WTC11 (cell line): ENCODE results near the gene PTGIS. TPM values are rescaled to one million over a fixed set of nuclear protein-coding genes. Genes with fewer than 3 reads are reported as not detected.
"Not testable (repeated sequence)": the region's sequence is repeated elsewhere in the genome, so short reads cannot be mapped to it uniquely, and the experiment has no call there.

Experiments
- ATAC-seq: fragments of 200-7000 bp; cut with Tn5 transposase; 2 replicates; pipeline ENCODE4 v1.10.0; 2021; ENCODE audit warnings: mild to moderate bottlenecking, moderate library complexity
- Bru-seq: library from RNA; stranded (reverse); fragments of 400-500 nt; gene quantifications from one replicate; lab custom pipeline; 2021; lab: Mats Ljungman, UMichigan
- CTCF ChIA-PET: fragments of 300-600 bp; sonication (Branson Sonifier 250); formaldehyde crosslinking; loops from one replicate; lab custom pipeline; 2021; ENCODE audit warnings: antibody characterized with exemption; lab: Charles Lee
- POLR2A ChIA-PET: fragments of 350-600 bp; sonication (Branson Sonifier 250); formaldehyde crosslinking; loops from one replicate; lab custom pipeline; 2021; ENCODE audit warnings: antibody characterized with exemption; lab: Charles Lee
- DNase-seq: peaks from one replicate; pipeline ENCODE4 v3.0.0; 2021; ENCODE audit warnings: low spot score
- H3K27ac Mint-ChIP-seq: 2 replicates; pipeline ENCODE4 v1.8.0; 2021; ENCODE audit warnings: mixed read lengths
- H3K27me3 Mint-ChIP-seq: 2 replicates; pipeline ENCODE4 v1.8.0; 2021; ENCODE audit warnings: low read depth, mild to moderate bottlenecking, moderate library complexity, mixed read lengths
- H3K36me3 Mint-ChIP-seq: 2 replicates; pipeline ENCODE4 v1.8.0; 2021; ENCODE audit warnings: mixed read lengths
- H3K4me1 Mint-ChIP-seq: 2 replicates; pipeline ENCODE4 v1.8.0; 2022; ENCODE audit warnings: mixed read lengths
- H3K4me3 Mint-ChIP-seq: 2 replicates; pipeline ENCODE4 v1.8.0; 2021; ENCODE audit warnings: mild to moderate bottlenecking, moderate library complexity, mixed read lengths
- H3K9me3 Mint-ChIP-seq: 2 replicates; pipeline ENCODE4 v1.8.0; 2021; ENCODE audit warnings: mixed read lengths
- CREM ChIP-seq: sonication (generic); formaldehyde crosslinking; IDR thresholded peaks from 2 replicates; pipeline ENCODE4 v1.8.1; 2022; ENCODE audit warnings: mild to moderate bottlenecking, missing genetic modification reagents, moderate library complexity
- CTCF ChIP-seq: fragments of 200-600 bp; IDR thresholded peaks from 2 replicates; pipeline ENCODE4 v1.8.0; 2022; ENCODE audit warnings: antibody characterized with exemption
- E2F5 ChIP-seq: sonication (generic); formaldehyde crosslinking; IDR thresholded peaks from 2 replicates; pipeline ENCODE4 v1.8.1; 2022; ENCODE audit warnings: mild to moderate bottlenecking, moderate library complexity, missing genetic modification reagents
- GTF2I ChIP-seq: fragments of 250-450 bp; sonication (Bioruptor Pico); conservative IDR thresholded peaks from 2 replicates; pipeline ENCODE4 v1.4.0; 2021; ENCODE audit warnings: mild to moderate bottlenecking
- SP1 ChIP-seq: sonication (generic); formaldehyde crosslinking; conservative IDR thresholded peaks from 2 replicates; pipeline ENCODE4 v1.8.1; 2022; ENCODE audit warnings: missing genetic modification reagents
- USF2 ChIP-seq: sonication (generic); formaldehyde crosslinking; IDR thresholded peaks from 2 replicates; pipeline ENCODE4 v1.8.1; 2023; ENCODE audit warnings: mild to moderate bottlenecking, missing genetic modification reagents, moderate library complexity
- ZBTB21 ChIP-seq: sonication (generic); formaldehyde crosslinking; IDR thresholded peaks from 2 replicates; pipeline ENCODE4 v1.8.1; 2023; ENCODE audit warnings: mild to moderate bottlenecking, missing genetic modification reagents, borderline replicate concordance
- ZNF423 ChIP-seq: fragments of 250-450 bp; sonication (Bioruptor Pico); IDR thresholded peaks from 2 replicates; pipeline ENCODE4 v2.1.2; 2022; ENCODE audit warnings: mild to moderate bottlenecking, moderate library complexity
- long read RNA-seq, 3 experiments: library from RNA in 1 of 3; library from capped mRNA in 1 of 3; library from polyadenylated mRNA in 1 of 3; unstranded in 2 of 3; stranded (forward) in 1 of 3; transcript quantifications; one replicate each; pipeline ENCODE4 v2.0.0, GENCODE V29; 2021
- total RNA-seq: library from RNA; stranded (reverse); gene quantifications from 3 replicates; pipeline ENCODE4 v1.2.3, GENCODE V29; 2021
- TF ChIP-seq, protein P1 (sequence below): sonication (generic); formaldehyde crosslinking; IDR thresholded peaks from 2 replicates; pipeline ENCODE4 v1.8.1; 2022; ENCODE audit warnings: mild to moderate bottlenecking, missing genetic modification reagents, moderate library complexity, borderline replicate concordance
- TF ChIP-seq, protein P2 (sequence below): sonication (generic); formaldehyde crosslinking; IDR thresholded peaks from 2 replicates; pipeline ENCODE4 v1.8.0; 2022; ENCODE audit warnings: mild to moderate bottlenecking, missing genetic modification reagents
- TF ChIP-seq, protein P3 (sequence below): sonication (generic); formaldehyde crosslinking; IDR thresholded peaks from 2 replicates; pipeline ENCODE4 v1.8.1; 2023; ENCODE audit warnings: mild to moderate bottlenecking, moderate library complexity, missing genetic modification reagents
- TF ChIP-seq, protein P4 (sequence below): fragments of 250-450 bp; sonication (Bioruptor Pico); IDR thresholded peaks from 2 replicates; pipeline ENCODE4 v2.1.2; 2022; ENCODE audit warnings: mild to moderate bottlenecking, moderate library complexity

Gene PTGIS
- total RNA-seq (24.3 to 37.0 TPM (median 34.4 TPM) in 3 replicates), Bru-seq, nascent RNA (percentile 71 among the genes with signal in this experiment)
- long read RNA-seq, experiment 1, full-length matches to known transcripts, result 15 of 37 reads
- long read RNA-seq, experiment 1, partial matches to known transcripts, result 8 of 37 reads
- long read RNA-seq, experiment 1, other reads (novel, unspliced or antisense), result 14 of 37 reads
- long read RNA-seq, experiment 2, full-length matches to known transcripts, result 6 of 37 reads
- long read RNA-seq, experiment 2, partial matches to known transcripts, result 3 of 37 reads
- long read RNA-seq, experiment 2, other reads (novel, unspliced or antisense), result 28 of 37 reads
- long read RNA-seq, experiment 3, partial matches to known transcripts, result 1 of 6 reads
- long read RNA-seq, experiment 3, other reads (novel, unspliced or antisense), result 5 of 6 reads

GRCh38 chr20:49567421-49568277 lies at the start of gene PTGIS:
Gene PTGIS, minus strand, starts transcription at chr20:49568137. Its CDS starts 21 bp downstream, at chr20:49568116.
- H3K27ac Mint-ChIP-seq, result peak within 1 kb of the TSS; percentile 84
- ATAC-seq, result peak; percentile 73
- CTCF ChIA-PET, result interaction anchor here (0.6 to 2.5 kb wide), 8 partner anchors 12 to 233 kb away, joined by 3 to 32 read pairs (median 4); no protein-coding TSS in a partner anchor
- H3K4me3 Mint-ChIP-seq, result peak within 1 kb of the TSS; percentile 83
- peak; percentile 82 for DNase-seq
- no peaks in the 10 kb centered on the region for H3K36me3 Mint-ChIP-seq
- H3K9me3 Mint-ChIP-seq, result no peaks in the 10 kb centered on the region
- POLR2A ChIA-PET, result interaction anchor here (1.0 kb wide), 1 partner anchor 326 kb away, joined by 3 read pairs; no protein-coding TSS in a partner anchor
- H3K4me1 Mint-ChIP-seq, result peaks cover 48% of the 10 kb centered on the region
- H3K27me3 Mint-ChIP-seq, result no peaks in the 10 kb centered on the region
- TF ChIP-seq E2F5 (CRISPR knock-in tag) (0 out of 2 replicates have a peak, but pooled peaks have one; percentile 49), ZBTB21 (CRISPR knock-in tag) (0 out of 2 replicates have a peak, but pooled peaks have one; percentile 25), GTF2I (CRISPR knock-in tag) (peak; percentile 96), SP1 (CRISPR knock-in tag) (peak; percentile 11; the same call in 1 of the 2 replicates), CTCF (no peak), ZNF423 (CRISPR knock-in tag) (no peak), CREM (CRISPR knock-in tag) (no peak), USF2 (peak; percentile 20; the same call in 1 of the 2 replicates)
- TF ChIP-seq, protein P1, sequence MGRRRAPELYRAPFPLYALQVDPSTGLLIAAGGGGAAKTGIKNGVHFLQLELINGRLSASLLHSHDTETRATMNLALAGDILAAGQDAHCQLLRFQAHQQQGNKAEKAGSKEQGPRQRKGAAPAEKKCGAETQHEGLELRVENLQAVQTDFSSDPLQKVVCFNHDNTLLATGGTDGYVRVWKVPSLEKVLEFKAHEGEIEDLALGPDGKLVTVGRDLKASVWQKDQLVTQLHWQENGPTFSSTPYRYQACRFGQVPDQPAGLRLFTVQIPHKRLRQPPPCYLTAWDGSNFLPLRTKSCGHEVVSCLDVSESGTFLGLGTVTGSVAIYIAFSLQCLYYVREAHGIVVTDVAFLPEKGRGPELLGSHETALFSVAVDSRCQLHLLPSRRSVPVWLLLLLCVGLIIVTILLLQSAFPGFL (CRISPR knock-in tag), result no peak
- TF ChIP-seq, protein P2, sequence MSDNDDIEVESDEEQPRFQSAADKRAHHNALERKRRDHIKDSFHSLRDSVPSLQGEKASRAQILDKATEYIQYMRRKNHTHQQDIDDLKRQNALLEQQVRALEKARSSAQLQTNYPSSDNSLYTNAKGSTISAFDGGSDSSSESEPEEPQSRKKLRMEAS (CRISPR knock-in tag), result 0 out of 2 replicates have a peak, but pooled peaks have one; percentile 48
- TF ChIP-seq, protein P3, sequence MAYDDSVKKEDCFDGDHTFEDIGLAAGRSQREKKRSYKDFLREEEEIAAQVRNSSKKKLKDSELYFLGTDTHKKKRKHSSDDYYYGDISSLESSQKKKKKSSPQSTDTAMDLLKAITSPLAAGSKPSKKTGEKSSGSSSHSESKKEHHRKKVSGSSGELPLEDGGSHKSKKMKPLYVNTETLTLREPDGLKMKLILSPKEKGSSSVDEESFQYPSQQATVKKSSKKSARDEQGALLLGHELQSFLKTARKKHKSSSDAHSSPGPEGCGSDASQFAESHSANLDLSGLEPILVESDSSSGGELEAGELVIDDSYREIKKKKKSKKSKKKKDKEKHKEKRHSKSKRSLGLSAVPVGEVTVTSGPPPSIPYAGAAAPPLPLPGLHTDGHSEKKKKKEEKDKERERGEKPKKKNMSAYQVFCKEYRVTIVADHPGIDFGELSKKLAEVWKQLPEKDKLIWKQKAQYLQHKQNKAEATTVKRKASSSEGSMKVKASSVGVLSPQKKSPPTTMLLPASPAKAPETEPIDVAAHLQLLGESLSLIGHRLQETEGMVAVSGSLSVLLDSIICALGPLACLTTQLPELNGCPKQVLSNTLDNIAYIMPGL (CRISPR knock-in tag), result peak; percentile 77; the same call in 1 of the 2 replicates
- TF ChIP-seq, protein P4, sequence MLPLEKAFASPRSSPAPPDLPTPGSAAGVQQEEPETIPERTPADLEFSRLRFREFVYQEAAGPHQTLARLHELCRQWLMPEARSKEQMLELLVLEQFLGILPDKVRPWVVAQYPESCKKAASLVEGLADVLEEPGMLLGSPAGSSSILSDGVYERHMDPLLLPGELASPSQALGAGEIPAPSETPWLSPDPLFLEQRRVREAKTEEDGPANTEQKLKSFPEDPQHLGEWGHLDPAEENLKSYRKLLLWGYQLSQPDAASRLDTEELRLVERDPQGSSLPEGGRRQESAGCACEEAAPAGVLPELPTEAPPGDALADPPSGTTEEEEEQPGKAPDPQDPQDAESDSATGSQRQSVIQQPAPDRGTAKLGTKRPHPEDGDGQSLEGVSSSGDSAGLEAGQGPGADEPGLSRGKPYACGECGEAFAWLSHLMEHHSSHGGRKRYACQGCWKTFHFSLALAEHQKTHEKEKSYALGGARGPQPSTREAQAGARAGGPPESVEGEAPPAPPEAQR (CRISPR knock-in tag), result no peak

GRCh38 chr20:49617394-49617793 lies 49.5 kb upstream of the PTGIS start:
- POLR2A ChIA-PET, result not testable (repeated sequence)

More at GRCh38 chr20:49617394-49617793, 49.5 kb upstream of the PTGIS start:
- H3K27ac Mint-ChIP-seq, H3K4me3 Mint-ChIP-seq, H3K4me1 Mint-ChIP-seq, ATAC-seq, CTCF ChIA-PET, H3K36me3 Mint-ChIP-seq, H3K27me3 Mint-ChIP-seq, DNase-seq: not testable (repeated sequence)
- peaks cover 12% of the 10 kb centered on the region for H3K9me3 Mint-ChIP-seq
